ENCODE measurements around the gene AUTS2.

- TF ChIP-seq, protein P1, sequence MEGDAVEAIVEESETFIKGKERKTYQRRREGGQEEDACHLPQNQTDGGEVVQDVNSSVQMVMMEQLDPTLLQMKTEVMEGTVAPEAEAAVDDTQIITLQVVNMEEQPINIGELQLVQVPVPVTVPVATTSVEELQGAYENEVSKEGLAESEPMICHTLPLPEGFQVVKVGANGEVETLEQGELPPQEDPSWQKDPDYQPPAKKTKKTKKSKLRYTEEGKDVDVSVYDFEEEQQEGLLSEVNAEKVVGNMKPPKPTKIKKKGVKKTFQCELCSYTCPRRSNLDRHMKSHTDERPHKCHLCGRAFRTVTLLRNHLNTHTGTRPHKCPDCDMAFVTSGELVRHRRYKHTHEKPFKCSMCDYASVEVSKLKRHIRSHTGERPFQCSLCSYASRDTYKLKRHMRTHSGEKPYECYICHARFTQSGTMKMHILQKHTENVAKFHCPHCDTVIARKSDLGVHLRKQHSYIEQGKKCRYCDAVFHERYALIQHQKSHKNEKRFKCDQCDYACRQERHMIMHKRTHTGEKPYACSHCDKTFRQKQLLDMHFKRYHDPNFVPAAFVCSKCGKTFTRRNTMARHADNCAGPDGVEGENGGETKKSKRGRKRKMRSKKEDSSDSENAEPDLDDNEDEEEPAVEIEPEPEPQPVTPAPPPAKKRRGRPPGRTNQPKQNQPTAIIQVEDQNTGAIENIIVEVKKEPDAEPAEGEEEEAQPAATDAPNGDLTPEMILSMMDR (IDR thresholded peaks at IDR 0.05) = no peak
- TF ChIP-seq POLR2A (IDR thresholded peaks at IDR 0.05) = no peak
These were observed 353.2 kb downstream of the AUTS2 start for GRCh38 chr7:69951458-69951857.
